Fibroblast of lung (primary cell): ENCODE data around the gene RASA3.

Experiments used
- CTCF ChIP-seq, 2 donors: IDR thresholded peaks in 1 of 2; conservative IDR thresholded peaks in 1 of 2; 1 replicate in 1 of 2; 2 replicates in 1 of 2; pipeline ENCODE4 v1.5.1; 2011 to 2012; ENCODE audit warnings: low read length in 2 of 2, control low read depth in 1 of 2, inconsistent platforms in 1 of 2, low read depth in 1 of 2, mild to moderate bottlenecking in 1 of 2
- EZH2 ChIP-seq: IDR thresholded peaks from 2 replicates; pipeline ENCODE4 v1.5.1; 2012; ENCODE audit warnings: low read length, control low read depth, mild to moderate bottlenecking; ENCODE audit errors: missing control alignments

- TF ChIP-seq CTCF (conservative IDR thresholded peaks at IDR 0.05 in 1 of 2, IDR thresholded peaks at IDR 0.05 in 1 of 2; ENCODE audit: low read depth in 1 of 2, low read length in 2 of 2) = no peak
- TF ChIP-seq EZH2 = no peak
Measured at GRCh38 chr13:114035583-114036531, 96.6 kb downstream of the RASA3 start.
